A673 (cell line): ENCODE results near the gene IGF2. TPM values are rescaled to one million over a fixed set of nuclear protein-coding genes. Genes with fewer than 3 reads are reported as not detected.

Source experiments
- BruUV-seq: library from RNA; stranded (reverse); fragments of 400-500 nt; replicated peaks from 2 replicates; lab custom pipeline; 2021; lab: Mats Ljungman, UMichigan
- CTCF ChIA-PET: fragments of 300-600 bp; sonication (Branson Sonifier 250); formaldehyde crosslinking; loops from one replicate; lab custom pipeline; 2022; ENCODE audit warnings: antibody characterized with exemption; lab: Charles Lee
- POLR2A ChIA-PET: fragments of 300-600 bp; sonication (Branson Sonifier 250); formaldehyde crosslinking; loops from one replicate; lab custom pipeline; 2022; ENCODE audit warnings: antibody characterized with exemption; ENCODE audit not compliant: low non-redundant PET; lab: Charles Lee
- DNase-seq: peaks from one replicate; pipeline ENCODE4 v3.0.0-alpha.2; 2015; ENCODE audit warnings: low spot score
- H3K27ac ChIP-seq: fragments of 200-600 bp; sonication (generic); 2 replicates; pipeline ENCODE4 v1.5.1; 2016; ENCODE audit warnings: mixed run types, low read depth, mild to moderate bottlenecking, mixed read lengths, antibody characterized with exemption, low read length; ENCODE audit not compliant: poor library complexity, severe bottlenecking
- H3K27me3 ChIP-seq: fragments of 200-600 bp; sonication (generic); replicated peaks from 2 replicates; pipeline ENCODE4 v1.6.1; 2017; ENCODE audit warnings: mixed run types, low read depth, mild to moderate bottlenecking, mixed read lengths, antibody characterized with exemption, low read length; ENCODE audit not compliant: insufficient read depth, poor library complexity
- H3K36me3 ChIP-seq: fragments of 200-600 bp; sonication (generic); 2 replicates; pipeline ENCODE4 v1.6.1; 2016; ENCODE audit warnings: mixed run types, mild to moderate bottlenecking, mixed read lengths, antibody characterized with exemption, low read length; ENCODE audit not compliant: insufficient read depth, poor library complexity, severe bottlenecking
- H3K4me1 ChIP-seq: fragments of 200-600 bp; sonication (generic); 2 replicates; pipeline ENCODE4 v1.6.1; 2017; ENCODE audit warnings: mixed run types, mild to moderate bottlenecking, mixed read lengths, antibody characterized with exemption, low read length; ENCODE audit not compliant: insufficient read depth, poor library complexity, severe bottlenecking
- H3K4me3 ChIP-seq: fragments of 200-600 bp; sonication (generic); 2 replicates; pipeline ENCODE4 v1.5.1; 2016; ENCODE audit warnings: low read depth, mixed run types, mild to moderate bottlenecking, mixed read lengths, low read length; ENCODE audit not compliant: poor library complexity, severe bottlenecking
- H3K9me3 ChIP-seq: fragments of 200-600 bp; sonication (generic); 2 replicates; pipeline ENCODE4 v1.6.1; 2016; ENCODE audit warnings: mixed run types, low read depth, mild to moderate bottlenecking, mixed read lengths, antibody characterized with exemption, low read length; ENCODE audit not compliant: poor library complexity, severe bottlenecking
- CTCF ChIP-seq: fragments of 300-800, 200-600 bp; sonication (generic); conservative IDR thresholded peaks from 2 replicates; pipeline ENCODE4 v1.5.1; 2017; ENCODE audit warnings: low read depth, mild to moderate bottlenecking, antibody characterized with exemption, low read length, moderate library complexity, mixed read lengths
- EZH2 ChIP-seq: fragments of 200-600 bp; sonication (generic); IDR thresholded peaks from 2 replicates; pipeline ENCODE4 v1.6.1; 2017; ENCODE audit warnings: borderline replicate concordance, low read depth, mild to moderate bottlenecking, mixed read lengths, antibody characterized with exemption, low read length; ENCODE audit not compliant: poor library complexity, severe bottlenecking
- intact Hi-C: fragments of 100-400 bp; cut with micrococcal nuclease; formaldehyde crosslinking; loops from one replicate; pipeline ENCODE4 v1.10.0; 2022; ENCODE audit not compliant: unreplicated experiment
- total RNA-seq: library from RNA; stranded (reverse); gene quantifications from 2 replicates; pipeline ENCODE4 v1.2.3, GENCODE V29; 2021

The IGF2 gene
- total RNA-seq, 1 experiment from 2014 or later = 0.17 TPM

- no peak overlapping the region for H3K4me3 ChIP-seq
- no peaks in the 10 kb centered on the region for H3K27me3 ChIP-seq
- H3K36me3 ChIP-seq = no peaks in the 10 kb centered on the region
- DNase-seq = no peak
- no peaks in the 10 kb centered on the region for H3K9me3 ChIP-seq
- no TSS peak for BruUV-seq
- CTCF ChIA-PET = no interaction called here
- POLR2A ChIA-PET = no interaction called here
- H3K4me1 ChIP-seq = no peaks in the 10 kb centered on the region
- no peak overlapping the region for H3K27ac ChIP-seq
- intact Hi-C loops = no loop called here
- TF ChIP-seq CTCF (no peak), EZH2 (no peak)
These were observed 35.3 kb downstream of the IGF2 start for GRCh38 chr11:2103668-2104523.

GRCh38 chr11:2102883-2103213, 36.3 kb downstream of the IGF2 start:
- no TSS peak for BruUV-seq
- DNase-seq = no peak
- no peak overlapping the region for H3K27ac ChIP-seq
- intact Hi-C loops = no loop called here
- H3K4me3 ChIP-seq = no peak overlapping the region
- H3K9me3 ChIP-seq = no peaks in the 10 kb centered on the region
- no peaks in the 10 kb centered on the region for H3K27me3 ChIP-seq
- TF ChIP-seq CTCF (no peak), EZH2 (no peak)
- CTCF ChIA-PET = no interaction called here
- H3K36me3 ChIP-seq = no peaks in the 10 kb centered on the region
- no peaks in the 10 kb centered on the region for H3K4me1 ChIP-seq
- POLR2A ChIA-PET = no interaction called here

GRCh38 chr11:2102132-2102882, 36.9 kb downstream of the IGF2 start:
- ChIA-PET CTCF (no interaction called here), POLR2A (no interaction called here)
- intact Hi-C loops = no loop called here
- H3K27ac ChIP-seq = no peak overlapping the region
- no peak overlapping the region for H3K4me3 ChIP-seq
- no peak for DNase-seq
- no peaks in the 10 kb centered on the region for H3K36me3 ChIP-seq
- H3K9me3 ChIP-seq = no peaks in the 10 kb centered on the region
- no peaks in the 10 kb centered on the region for H3K27me3 ChIP-seq
- BruUV-seq = no TSS peak
- TF ChIP-seq CTCF (no peak), EZH2 (no peak)
- H3K4me1 ChIP-seq = no peaks in the 10 kb centered on the region
